Right renal pelvis (tissue), 4 donors: ENCODE data around the gene PTPRC. TPM values are rescaled to one million over a fixed set of nuclear protein-coding genes. Genes with fewer than 3 reads are reported as not detected.

ENCODE experiments used
- DNase-seq, 4 donors: peaks; one replicate each; pipeline ENCODE4 v3.0.0-alpha.2; 2013; ENCODE audit warnings: low read depth in 4 of 4, low spot score in 3 of 4, missing footprints in 1 of 4
- polyA plus RNA-seq, 4 donors: library from polyadenylated mRNA; unstranded; fragments of 120-200 nt; gene quantifications; one replicate each; pipeline ENCODE4 v1.2.1, GENCODE V29; 2013; ENCODE audit not compliant: insufficient read length in 4 of 4

Gene PTPRC
- polyA plus RNA-seq, 4 donors: 5.3 to 6.0 (median 5.7) TPM

DNA sequence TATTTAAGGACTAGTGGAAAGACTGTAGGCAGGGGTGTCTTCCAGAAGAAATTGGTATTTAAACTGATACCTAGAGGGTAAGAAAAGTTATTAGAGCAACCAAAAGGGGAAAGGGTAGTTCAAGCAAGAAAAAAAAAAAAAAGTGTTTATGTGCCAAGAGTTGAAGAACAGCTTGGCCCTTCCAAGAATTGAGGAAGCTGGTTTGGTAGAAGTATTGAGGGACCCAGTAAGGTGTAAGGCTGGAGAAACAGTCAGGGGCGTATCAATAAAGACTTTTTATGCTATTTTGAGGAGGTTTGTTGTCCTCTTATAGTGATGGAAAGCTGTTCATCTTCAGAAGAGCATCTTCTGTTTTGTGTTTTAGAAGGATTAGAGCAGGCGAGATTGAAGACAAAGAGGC is 108.3 kb downstream of the PTPRC start:
- no peak for DNase-seq

DNA sequence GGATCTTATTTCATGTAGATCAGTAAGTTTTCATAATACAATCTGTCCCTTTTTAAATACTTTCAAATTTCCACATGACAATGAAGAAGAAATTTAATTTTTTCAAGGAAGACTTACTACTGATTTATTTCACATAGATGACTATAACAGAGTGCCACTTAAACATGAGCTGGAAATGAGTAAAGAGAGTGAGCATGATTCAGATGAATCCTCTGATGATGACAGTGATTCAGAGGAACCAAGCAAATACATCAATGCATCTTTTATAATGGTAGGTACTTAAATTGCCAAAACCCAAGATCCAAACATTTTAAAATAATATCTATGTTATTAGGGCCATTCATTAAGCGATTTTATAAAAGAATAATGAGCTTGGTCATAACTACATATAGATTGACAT is 110.4 kb downstream of the PTPRC start:
- no peak for DNase-seq

DNA sequence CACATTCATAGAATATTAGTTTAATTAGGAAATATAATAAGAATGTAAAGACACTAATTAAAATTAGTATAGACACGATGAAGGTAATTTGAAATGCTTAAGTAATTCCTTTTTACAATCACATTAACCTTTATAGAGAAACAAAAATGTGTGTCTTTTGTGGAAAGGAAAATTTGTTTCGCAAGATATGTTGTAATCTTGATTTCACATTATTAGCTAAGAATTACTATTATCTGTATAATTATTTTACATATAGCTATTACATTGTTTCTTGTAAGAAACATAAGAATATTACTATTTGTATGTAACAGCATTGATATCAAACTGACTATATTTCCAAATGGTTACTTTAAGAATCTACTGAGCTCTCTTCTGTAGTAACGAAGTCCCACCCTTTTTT is 111.2 kb downstream of the PTPRC start:
- DNase-seq: no peak

DNA sequence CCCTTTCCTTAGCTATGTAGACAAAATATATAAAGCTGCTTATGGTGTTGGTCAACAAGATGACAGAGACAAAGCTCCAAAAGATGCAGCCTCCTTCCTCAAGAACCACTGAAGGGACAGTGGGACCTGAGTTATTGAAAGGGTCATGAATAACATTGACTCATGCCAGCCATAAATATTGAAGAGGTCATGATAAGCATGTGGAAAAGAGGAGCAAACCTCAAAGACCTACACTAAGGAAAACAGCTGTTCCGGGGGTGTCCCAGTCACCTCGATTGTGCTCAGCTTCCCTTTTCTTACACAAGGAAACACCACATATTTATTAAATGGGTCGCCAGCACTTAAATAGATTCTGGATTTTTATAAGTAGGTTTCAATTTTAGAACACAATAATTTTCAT is 112.9 kb downstream of the PTPRC start:
- DNase-seq: no peak

DNA sequence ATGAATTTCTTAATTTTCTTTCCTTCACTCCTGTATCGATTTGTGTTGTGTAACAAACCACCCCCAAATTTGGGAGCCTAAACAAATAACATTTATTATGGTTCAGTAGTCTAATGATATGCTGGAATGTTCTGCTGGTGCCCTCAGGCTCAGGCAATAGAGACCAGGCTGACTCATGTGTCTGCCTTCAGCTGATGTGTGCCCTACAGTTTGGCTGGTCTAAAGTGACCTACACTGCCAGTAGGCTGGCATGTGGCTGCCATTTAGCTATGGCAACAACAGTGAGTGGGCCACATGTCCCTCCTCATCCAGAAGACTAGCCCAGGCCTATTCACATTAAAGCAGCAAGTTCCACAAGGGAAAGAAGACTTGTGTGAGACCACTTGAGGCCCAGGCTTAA is 115.8 kb downstream of the PTPRC start:
- no peak for DNase-seq

DNA sequence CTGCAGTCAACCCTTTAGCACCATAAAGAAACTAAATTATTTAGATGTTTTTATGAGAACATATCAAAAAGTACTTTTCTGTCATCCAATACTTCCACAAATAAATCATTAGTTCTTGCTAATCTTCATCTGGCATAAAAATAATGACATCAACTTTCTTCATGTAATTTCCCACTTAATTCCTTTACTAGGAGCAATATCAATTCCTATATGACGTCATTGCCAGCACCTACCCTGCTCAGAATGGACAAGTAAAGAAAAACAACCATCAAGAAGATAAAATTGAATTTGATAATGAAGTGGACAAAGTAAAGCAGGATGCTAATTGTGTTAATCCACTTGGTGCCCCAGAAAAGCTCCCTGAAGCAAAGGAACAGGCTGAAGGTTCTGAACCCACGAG is 116.9 kb downstream of the PTPRC start:
- DNase-seq: no peak

DNA sequence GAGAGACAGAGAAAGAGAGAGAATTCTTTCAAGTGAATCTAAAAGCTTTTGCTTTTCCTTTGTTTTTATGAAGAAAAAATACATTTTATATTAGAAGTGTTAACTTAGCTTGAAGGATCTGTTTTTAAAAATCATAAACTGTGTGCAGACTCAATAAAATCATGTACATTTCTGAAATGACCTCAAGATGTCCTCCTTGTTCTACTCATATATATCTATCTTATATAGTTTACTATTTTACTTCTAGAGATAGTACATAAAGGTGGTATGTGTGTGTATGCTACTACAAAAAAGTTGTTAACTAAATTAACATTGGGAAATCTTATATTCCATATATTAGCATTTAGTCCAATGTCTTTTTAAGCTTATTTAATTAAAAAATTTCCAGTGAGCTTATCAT is 117.6 kb downstream of the PTPRC start:
- no peak for DNase-seq

DNA sequence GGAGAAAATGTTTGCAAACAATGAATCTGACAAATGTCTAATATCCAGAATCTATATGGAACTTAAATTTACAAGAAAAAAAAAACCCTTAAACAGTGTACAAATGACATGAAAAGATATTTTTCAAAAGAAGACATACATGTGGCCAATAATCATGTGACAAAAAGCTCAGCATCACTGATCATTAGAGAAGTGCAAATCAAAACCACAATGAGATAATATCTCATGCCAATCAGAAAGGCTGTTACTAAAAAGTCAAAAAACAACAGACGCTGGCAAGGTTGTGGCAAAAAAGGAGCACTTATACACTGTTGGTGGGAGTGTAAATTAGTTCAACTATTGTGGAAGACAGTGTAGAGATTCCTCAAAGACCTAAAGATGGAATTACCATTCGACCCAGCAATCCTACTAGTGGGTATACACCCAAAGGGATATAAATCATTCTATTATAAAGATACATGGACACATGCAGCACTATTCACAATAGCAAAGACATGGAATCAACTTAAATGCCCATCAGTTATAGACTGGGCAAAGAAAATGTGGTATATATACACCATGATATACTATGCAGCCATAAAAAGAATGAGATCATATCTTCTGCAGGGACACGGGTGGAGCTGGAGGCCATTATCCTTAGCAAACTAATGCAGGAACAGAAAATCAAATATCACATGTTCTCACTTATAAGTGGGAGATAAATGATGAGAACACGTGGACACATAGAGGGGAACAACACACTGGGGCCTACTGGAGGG is 123.2 kb downstream of the PTPRC start:
- no peak for DNase-seq

DNA sequence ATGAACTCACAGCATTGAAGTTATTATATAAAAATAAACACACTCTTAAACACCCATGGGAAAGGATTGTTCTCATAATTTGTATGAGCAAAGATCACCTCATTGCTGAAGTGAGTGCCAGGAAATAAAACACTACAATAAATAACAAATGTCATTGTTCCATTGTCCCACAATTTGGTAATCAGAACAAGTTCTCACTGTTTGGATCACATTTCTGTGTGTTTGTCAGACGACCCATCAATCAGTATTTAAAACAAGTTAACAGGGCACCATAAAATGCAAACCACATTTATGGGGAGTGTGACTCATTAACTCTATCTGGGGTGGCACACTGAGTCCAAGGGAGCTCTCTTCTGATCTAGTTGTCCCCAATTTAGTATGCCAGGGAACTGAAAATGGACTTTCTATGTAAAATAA is 124.5 kb downstream of the PTPRC start:
- no peak for DNase-seq

DNA sequence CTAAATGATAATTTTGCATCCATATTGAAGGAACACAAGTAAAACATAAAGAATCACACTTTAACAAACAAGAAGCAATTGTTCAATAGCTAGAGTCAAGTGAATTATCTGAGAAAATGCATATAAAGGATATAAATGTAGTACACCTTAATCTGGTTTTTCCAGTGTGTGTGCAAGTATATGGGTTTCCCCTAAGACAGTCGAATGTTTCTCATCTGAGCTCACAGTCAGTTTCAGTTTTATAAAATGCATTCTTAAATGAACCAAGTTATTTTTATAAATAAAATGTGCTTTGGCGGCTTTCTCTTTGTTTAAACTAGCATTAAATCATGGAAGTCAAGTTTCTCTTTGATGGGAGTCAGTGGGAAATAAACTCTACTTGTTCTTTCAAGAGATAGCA is 125.9 kb downstream of the PTPRC start:
- no peak for DNase-seq

DNA sequence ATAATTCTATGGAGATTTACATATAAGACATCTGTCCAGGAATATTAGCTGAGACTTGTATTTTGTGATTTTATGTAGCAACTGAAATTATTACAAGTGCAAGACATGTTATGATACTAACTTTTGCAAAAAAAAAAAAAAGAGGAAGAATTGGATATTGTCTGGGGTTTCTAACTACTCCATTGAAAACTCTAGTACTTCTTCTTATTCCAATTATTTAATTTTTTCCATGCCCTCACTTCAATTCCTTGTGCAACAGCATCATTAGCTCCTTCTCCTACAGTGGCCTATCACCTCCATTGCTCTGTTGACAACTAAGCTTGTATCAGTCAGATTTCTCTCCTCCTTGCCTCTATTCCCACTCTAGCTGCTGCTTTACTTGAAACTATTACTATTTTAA is 126.6 kb downstream of the PTPRC start:
- no peak for DNase-seq

DNA sequence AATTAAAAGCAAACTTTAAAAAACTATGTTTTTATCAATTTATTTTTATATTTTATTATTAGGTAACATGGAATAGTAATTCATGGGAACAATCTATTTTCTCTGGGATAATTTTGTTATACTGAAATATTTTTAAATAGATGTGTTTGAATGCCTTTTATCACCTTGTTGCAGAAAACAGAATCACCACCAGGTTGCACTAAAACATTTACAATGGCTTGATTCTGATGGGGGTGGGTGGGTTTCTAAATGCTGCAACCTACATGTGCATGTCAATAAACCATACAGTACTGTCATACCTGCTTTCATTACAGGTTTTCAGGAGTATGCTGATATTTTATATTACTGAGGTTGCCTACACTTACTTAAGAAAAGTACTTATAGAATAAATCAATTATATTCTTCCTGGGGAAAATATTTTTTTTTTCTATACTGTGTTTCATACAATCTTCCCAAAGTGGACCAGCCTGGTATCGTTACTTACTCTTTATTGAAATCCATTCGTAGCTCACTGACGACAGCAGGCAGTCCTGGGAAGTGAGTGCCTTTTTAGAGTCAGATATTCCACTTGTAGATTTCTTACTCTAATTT is 132.8 kb downstream of the PTPRC start:
- peak in 1 of 4 donors; percentile 18 for DNase-seq

DNA sequence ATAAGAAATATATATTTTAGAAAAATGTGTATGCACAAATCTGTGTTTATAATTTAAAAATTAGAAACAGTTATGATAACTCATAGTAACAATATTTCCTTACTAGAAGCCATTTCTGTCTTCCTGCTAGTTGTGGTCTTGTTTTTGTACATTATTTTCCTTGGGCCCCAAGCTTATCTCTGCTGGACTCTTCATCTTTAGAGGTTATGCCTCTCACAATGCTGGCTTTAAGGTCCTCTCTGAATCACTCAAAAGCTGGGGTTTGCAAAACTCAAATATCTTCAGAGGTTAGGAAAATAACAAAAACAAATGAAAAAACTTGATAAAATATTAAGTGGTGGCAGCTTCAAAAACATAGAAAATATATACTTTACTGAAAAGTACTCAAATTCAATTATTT is 133.8 kb downstream of the PTPRC start:
- no peak for DNase-seq

DNA sequence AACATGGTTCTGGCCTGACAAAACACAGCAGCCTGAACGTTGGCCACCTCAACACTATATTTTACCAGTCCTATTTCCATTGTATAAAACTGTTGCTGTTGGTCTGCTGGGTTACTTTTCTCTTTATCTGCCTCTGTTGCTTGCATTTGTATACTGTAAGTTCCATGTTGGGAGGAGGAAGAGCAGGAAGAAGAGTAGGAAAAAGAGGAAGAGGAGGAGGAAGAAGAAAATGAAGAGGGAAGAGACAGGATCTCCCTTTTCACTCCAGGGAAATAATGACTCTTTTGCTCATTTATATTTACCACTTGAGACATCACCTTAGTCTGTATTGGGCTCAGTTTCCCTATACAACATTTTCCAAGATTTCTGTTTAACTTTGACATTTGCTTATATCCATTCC is 134.2 kb downstream of the PTPRC start:
- no peak for DNase-seq

DNA sequence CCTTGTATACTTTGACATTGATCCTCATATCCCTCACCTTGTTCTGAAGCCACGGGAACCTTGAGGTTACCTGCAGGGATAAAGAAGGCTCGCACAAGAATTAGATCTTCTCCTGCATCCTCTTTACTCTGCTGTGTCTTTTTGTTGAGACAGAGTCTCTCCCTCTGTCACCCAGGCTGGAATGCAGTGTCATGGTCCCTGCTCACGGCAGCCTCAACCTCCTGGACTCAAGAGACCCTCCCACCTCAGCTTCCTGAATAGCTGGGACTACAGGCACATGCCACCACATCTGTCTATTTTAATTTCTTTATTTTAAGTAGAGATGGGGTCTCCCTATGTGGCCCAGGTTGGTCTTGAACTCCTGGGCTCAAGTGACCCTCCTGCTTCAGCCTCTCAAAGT is 134.7 kb downstream of the PTPRC start:
- DNase-seq: no peak

DNA sequence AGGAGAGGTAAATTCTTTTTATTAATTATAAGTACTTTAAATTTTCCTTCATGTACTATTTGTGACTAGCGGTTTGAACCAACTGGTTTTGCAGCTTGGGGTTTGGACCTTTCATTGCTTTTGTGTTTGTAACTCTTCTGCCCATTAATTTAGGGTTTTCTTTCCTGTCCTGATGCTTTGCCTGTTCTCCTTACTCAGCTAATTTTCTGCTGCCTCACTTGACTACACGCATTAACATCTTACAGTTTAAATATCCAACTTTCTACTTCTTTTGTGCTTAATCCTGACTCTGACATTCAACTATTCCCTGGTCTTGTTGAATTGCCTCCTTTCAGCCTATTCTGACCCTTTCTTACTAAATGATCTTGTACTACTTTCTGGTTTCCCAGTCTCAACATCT is 135.6 kb downstream of the PTPRC start:
- DNase-seq: no peak

DNA sequence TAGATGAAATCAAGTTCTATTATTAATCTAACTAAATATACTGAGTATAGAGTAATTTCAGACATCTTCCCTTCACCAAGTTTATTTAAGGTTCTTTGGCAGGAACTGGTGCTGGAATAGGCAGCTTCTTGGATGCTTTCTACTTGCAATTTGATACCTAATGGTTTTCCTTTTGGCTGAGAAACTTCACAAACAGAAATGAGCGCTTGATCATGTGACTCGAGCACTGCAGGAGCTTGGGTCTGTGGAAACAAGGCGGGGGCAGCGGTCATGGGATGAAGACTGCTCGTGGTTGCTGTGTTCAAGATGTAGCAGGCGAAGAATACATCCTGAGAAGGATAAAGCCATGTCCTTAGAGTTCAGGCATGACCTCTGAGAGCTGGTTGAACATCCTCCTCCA is 136.8 kb downstream of the PTPRC start:
- DNase-seq: no peak

DNA sequence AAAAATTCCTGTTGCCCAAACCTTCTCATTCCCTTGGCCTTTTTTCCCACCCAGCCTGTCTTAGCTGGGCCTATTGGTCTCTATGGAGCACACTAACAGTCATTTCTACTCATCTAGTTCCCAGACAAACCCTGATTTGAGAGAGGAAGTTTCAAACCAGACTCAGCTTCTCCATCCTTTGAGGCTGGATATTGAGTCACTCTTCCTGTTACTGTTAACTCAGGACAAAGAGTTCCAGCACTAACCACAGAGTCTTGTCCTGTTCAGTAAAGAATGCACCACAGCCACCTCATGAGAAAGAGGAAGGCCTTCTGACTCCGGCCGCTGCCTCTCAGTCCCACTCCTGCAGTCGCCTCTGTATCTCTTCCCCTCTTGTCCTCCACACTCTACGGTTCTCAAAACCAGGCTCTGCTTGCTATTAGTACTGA is 137.8 kb downstream of the PTPRC start:
- no peak for DNase-seq

DNA sequence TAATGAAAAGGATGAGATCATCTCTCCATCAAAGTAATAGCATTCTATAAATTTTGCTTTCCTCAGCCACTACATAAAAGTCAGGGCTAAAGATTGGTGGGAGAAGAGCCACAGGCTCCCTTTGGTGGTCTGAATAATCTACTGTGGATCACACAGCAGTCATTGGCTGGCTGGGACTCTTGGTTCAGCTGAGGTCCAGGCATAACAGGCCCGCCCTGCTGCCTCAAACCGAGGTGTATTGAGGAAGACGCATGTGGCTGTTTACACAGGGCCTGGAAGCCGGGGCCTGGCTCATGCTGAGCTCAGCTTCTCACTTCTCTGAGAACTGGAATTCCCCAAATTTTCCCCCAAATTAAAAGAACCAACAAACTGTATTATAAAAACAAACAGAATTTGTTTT is 139.2 kb downstream of the PTPRC start:
- DNase-seq: no peak

DNA sequence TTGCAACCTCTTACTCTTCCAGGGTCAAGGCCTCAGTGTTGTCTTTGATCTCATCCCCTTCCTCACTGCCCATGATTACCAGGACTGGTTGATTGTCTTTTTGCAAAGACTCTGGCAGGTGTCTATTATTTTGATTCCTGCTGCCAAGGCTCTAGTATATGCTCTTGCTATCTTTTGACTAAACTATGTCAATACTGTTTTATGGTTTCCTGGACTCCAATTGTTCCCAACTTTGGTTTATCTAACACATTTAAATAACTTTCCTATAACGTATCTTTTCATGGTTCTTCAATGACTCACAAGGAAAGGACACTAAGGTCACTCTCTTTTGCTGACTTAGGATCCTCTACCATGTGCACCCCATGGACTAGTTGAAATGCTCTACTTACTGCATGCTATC is 141.5 kb downstream of the PTPRC start:
- no peak for DNase-seq

DNA sequence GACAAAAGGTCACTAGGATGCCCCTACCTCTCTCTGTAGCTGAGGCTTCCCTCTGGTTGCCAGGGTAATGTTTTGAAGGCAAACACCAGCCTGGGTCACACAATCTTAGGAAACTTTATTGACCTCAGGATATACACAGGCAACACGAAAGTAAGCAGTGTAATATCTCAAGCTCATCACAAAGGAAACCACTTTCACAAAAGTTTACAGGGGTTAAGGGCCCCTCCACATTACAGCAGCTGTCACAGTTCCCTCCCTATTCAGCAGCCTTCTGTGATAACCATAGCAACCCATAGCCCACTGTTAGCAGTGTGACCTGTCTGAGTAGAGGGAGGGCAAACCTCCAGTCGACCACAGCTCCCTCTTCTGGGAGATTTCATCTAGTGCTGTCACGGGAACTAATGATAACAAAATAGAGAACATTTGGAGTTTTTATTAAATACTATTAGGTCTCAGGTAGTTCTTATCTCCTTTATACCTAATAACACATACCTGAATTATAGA is 149.8 kb downstream of the PTPRC start:
- no peak for DNase-seq

DNA sequence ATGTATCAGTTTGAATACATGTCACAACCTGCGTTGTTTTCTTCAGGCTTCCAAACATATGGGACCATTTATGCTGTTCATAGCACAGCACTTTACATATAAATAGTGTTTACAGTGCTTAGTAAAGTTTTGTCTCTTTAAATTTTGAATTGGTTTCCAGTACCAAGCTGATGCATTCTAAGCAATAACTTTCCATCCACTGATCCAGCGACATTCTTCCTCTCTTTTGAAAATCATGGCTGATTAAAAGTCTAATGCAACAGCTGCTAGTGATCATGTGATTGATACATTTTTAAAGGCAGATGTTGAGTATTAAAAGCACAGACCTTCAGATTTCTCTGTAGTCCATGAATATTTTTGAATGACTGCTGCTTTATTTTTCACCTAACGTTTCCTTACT is 154.9 kb downstream of the PTPRC start:
- no peak for DNase-seq
